HL-60/S4 treated with retinoic acid at 250 ng/mL for 4 days and 3 days (cell line): ENCODE measurements around the gene LKAAEAR1.
"Not testable (repeated sequence)": the region's sequence is repeated elsewhere in the genome, so short reads cannot be mapped to it uniquely, and the experiment has no call there.

Experiments used
- in situ Hi-C: fragments of 300-500 bp; cut with MboI; formaldehyde crosslinking; loops from 2 replicates; pipeline ENCODE4 v1.7.0; 2022; ENCODE audit warnings: low sequenced_read_pairs

The LKAAEAR1 gene

GRCh38 chr20:64083804-64084684 is at the start of gene LKAAEAR1:
LKAAEAR1 (minus strand) TSS chr20:64084398; CDS start chr20:64084219, 179 bp downstream.
- in situ Hi-C loops: no loop called here

GRCh38 chr20:64131406-64131805 is 47.2 kb upstream of the LKAAEAR1 start:
- in situ Hi-C loops: no loop called here

- in situ Hi-C loops: no loop called here
These were observed 46.7 kb upstream of the LKAAEAR1 start for GRCh38 chr20:64130876-64131275.

- in situ Hi-C loops: no loop called here
These were observed 46.1 kb upstream of the LKAAEAR1 start for GRCh38 chr20:64130271-64130670.

DNA sequence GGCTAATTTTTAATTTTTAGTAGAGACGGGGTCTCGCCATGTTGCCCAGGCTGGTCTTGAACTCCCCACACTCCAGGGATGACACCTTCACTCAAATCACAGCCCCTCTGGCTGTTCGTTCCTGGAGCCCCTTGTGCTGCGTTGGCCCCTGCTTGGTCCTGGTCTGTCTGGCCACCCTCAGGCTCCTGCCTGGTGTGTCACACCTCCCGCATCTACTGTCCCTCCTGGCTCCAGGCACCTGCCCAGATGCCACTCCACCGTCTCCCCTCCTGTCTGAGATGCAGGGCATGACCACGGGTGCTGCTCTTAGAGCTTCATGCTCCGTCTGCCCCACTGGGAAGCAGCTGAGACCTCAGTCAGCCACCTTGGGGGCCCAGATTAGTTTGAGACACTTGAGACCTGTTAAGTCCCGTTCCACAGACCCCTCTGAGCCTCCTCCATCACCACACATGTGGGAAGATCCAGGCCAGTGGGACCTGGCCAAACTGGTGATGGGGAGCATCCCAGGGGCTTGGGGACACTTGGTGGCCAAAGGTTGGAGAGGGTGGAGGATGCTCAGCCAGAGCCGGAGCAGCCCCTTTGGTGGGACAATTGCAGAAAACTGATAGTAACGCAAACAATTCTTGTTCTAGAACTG is 45.1 kb upstream of the LKAAEAR1 start:
- in situ Hi-C loops: no loop called here

DNA sequence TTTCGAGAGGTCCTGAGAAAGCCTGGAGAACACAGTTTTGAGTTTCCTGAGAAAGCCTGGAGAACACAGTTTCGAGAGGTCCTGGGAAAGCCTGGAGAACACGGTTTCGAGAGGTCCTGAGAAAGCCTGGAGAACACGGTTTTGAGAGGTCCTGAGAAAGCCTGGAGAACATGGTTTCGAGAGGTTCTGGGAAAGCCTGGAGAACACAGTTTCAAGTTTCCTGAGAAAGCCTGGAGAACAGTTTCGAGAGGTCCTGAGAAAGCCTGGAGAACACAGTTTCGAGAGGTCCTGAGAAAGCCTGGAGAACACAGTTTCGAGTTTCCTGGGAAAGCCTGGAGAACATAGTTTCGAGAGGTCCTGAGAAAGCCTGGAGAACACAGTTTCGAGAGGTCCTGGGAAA is 39.3 kb upstream of the LKAAEAR1 start:
- in situ Hi-C loops: not testable (repeated sequence)

- in situ Hi-C loops: not testable (repeated sequence)
These were observed 38.7 kb upstream of the LKAAEAR1 start for GRCh38 chr20:64122927-64123326.

DNA sequence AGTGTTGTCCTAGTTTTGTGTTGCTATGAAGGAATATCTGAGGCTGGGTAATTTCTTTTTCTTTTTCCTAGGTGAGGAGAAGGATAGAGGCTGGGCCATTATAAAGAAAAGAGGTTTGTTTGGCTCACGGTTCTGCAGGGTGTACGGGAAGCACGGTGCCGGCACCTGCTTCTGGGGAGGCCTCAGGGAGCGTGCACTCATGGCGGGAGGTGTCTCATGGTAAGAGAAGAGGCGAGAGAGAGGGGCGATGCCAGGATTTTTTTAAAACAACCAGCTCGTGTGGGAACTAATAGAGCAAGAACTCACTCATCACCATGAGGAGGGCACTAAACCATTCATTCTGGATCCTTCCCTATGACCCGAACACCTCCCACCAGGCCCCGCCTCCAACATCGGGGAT is 37.4 kb upstream of the LKAAEAR1 start:
- in situ Hi-C loops: no loop called here

GRCh38 chr20:64119681-64120341 is 35.6 kb upstream of the LKAAEAR1 start:
- in situ Hi-C loops: no loop called here

DNA sequence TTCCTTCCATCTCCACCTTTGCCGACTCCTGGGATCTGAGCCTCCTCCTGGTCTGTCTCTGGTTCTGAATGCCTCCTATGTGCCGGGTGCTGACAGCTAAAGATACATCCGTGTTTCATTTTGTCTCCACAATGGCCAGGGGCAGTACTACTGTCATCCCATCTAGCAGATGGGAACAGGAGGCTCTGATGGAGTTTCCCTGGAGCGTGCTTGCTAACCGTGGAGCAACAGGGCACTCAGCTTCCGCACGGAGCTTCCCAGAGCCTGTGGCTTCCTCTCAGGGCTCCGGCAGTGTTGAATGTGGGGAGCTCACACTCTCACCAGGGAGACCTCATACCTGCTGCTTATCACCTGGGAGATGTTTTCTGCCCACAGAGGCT is 35.1 kb upstream of the LKAAEAR1 start:
- in situ Hi-C loops: no loop called here

DNA sequence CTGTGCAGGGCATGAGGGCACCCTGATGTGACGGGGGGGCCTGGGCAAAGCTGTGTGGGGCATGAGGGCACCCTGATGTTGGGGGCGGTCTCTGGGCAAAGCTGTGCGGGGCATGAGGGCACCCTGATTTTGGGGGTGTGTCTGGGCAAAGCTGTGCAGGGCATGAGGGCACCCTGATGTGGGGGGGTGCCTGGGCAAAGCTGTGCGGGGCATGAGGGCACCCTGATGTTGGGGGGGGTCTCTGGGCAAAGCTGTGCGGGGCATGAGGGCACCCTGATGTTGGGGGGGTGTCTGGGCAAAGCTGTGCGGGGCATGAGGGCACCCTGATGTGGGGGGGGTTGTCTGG is 33.2 kb upstream of the LKAAEAR1 start:
- in situ Hi-C loops: not testable (repeated sequence)

GRCh38 chr20:64116541-64117431 is 32.6 kb upstream of the LKAAEAR1 start:
- in situ Hi-C loops: no loop called here

- in situ Hi-C loops: no loop called here
These were observed 31.8 kb upstream of the LKAAEAR1 start for GRCh38 chr20:64116016-64116415.

GRCh38 chr20:64115171-64115911 is 31.1 kb upstream of the LKAAEAR1 start:
- in situ Hi-C loops: no loop called here

DNA sequence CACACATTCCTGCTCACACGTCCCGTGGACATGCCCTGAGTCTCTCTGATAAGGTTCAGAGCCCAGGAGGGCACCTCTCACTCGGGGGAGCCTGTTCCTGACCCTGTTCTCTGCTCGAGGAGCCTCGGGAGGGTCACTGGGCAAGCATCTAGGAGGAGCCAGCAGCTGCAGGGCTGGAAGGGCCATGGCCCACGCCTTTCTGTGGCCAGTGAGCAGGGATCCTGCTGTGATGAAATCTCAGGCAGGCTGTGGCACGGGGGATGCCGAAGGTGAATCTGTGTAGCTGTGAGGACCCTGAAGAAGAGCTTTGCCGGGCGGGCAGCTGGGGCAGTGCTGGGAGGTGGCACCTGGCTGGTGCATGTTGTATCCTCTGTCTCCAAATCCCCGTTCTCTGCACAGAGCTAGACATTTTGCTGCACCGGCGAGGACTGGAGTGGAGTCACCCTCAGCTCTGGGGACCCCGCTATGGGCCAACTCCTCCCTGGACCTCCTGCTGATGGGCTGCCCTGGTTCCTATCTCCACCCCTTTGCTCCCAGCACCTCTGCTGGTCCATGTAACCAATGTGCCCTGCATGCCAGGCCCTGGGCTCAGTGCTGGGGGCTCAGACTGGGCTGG is 30.3 kb upstream of the LKAAEAR1 start:
- in situ Hi-C loops: no loop called here

- in situ Hi-C loops: no loop called here
These were observed 29.7 kb upstream of the LKAAEAR1 start for GRCh38 chr20:64113796-64114355.

GRCh38 chr20:64113444-64113775 is 29.2 kb upstream of the LKAAEAR1 start:
- in situ Hi-C loops: no loop called here

GRCh38 chr20:64112691-64113443 is 28.7 kb upstream of the LKAAEAR1 start:
- in situ Hi-C loops: no loop called here
